ENCODE results near the gene DNHD1. TPM values are rescaled to one million over a fixed set of nuclear protein-coding genes. Genes with fewer than 3 reads are reported as not detected.

Gene DNHD1
- total RNA-seq, 1 experiment from 2014 or later: 10.6 TPM

DNA sequence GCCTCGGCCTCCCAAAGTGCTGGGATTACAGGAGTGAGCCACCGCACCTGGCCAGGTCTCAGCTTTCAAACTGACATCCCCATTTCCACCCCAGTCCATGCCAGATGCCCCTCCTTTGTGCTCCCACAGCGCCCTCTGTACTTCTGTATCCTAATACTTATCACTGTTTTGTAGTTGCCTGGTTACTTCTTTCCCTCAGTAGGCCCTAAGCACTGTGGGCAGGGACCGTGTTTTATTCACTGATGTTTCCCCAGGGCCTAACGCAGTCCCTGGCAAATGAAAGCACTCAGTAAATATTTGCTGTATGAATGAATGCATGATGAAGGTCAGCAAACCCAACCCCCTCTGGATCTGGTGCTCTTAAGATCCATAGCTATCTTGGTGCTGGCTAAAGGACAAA lies 21.1 kb upstream of the DNHD1 start:
- Histone ChIP-seq H3K27ac (ENCODE audit: low read length) (no peak overlapping the region), H3K36me3 (ENCODE audit: control insufficient read depth, insufficient read depth, low read length) (no peaks in the 10 kb centered on the region; the same call in 1 of the 2 replicates), H3K27me3 (ENCODE audit: control insufficient read depth, insufficient read depth, low read length) (no peaks in the 10 kb centered on the region), H3K4me3 (ENCODE audit: low read depth in 2 of 2, low read length in 2 of 2) (no peak overlapping the region), H3K9me3 (ENCODE audit: control insufficient read depth, insufficient read depth, low read depth, low read length) (no peaks in the 10 kb centered on the region), H3K4me1 (ENCODE audit: control insufficient read depth, insufficient read depth, low read length) (peaks cover 31% of the 10 kb centered on the region)
- no peak for ATAC-seq
- no TSS peak for BruUV-seq (replicated peaks)
- TF ChIP-seq, protein P1, sequence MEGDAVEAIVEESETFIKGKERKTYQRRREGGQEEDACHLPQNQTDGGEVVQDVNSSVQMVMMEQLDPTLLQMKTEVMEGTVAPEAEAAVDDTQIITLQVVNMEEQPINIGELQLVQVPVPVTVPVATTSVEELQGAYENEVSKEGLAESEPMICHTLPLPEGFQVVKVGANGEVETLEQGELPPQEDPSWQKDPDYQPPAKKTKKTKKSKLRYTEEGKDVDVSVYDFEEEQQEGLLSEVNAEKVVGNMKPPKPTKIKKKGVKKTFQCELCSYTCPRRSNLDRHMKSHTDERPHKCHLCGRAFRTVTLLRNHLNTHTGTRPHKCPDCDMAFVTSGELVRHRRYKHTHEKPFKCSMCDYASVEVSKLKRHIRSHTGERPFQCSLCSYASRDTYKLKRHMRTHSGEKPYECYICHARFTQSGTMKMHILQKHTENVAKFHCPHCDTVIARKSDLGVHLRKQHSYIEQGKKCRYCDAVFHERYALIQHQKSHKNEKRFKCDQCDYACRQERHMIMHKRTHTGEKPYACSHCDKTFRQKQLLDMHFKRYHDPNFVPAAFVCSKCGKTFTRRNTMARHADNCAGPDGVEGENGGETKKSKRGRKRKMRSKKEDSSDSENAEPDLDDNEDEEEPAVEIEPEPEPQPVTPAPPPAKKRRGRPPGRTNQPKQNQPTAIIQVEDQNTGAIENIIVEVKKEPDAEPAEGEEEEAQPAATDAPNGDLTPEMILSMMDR (IDR thresholded peaks at IDR 0.05): no peak; the same call in 1 of the 2 replicates
- TF ChIP-seq, protein P2, sequence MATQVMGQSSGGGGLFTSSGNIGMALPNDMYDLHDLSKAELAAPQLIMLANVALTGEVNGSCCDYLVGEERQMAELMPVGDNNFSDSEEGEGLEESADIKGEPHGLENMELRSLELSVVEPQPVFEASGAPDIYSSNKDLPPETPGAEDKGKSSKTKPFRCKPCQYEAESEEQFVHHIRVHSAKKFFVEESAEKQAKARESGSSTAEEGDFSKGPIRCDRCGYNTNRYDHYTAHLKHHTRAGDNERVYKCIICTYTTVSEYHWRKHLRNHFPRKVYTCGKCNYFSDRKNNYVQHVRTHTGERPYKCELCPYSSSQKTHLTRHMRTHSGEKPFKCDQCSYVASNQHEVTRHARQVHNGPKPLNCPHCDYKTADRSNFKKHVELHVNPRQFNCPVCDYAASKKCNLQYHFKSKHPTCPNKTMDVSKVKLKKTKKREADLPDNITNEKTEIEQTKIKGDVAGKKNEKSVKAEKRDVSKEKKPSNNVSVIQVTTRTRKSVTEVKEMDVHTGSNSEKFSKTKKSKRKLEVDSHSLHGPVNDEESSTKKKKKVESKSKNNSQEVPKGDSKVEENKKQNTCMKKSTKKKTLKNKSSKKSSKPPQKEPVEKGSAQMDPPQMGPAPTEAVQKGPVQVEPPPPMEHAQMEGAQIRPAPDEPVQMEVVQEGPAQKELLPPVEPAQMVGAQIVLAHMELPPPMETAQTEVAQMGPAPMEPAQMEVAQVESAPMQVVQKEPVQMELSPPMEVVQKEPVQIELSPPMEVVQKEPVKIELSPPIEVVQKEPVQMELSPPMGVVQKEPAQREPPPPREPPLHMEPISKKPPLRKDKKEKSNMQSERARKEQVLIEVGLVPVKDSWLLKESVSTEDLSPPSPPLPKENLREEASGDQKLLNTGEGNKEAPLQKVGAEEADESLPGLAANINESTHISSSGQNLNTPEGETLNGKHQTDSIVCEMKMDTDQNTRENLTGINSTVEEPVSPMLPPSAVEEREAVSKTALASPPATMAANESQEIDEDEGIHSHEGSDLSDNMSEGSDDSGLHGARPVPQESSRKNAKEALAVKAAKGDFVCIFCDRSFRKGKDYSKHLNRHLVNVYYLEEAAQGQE (IDR thresholded peaks at IDR 0.05; ENCODE audit: insufficient read depth in 1 of 2, low read depth in 2 of 2, low read length in 1 of 2): no peak
- no peak for TF ChIP-seq TCF7L2 (IDR thresholded peaks at IDR 0.05; ENCODE audit: low read depth, low read length)
- TF ChIP-seq POLR2AphosphoS5 (IDR thresholded peaks at IDR 0.05; ENCODE audit: low read depth, low read length): no peak
- TF ChIP-seq SIN3A (IDR thresholded peaks at IDR 0.05; ENCODE audit: borderline replicate concordance, insufficient read depth, low read depth, low read length): no peak
- intact Hi-C loops (cut with micrococcal nuclease; ENCODE audit: unreplicated experiment) (no loop called here), in situ Hi-C loops (cut with HindIII; ENCODE audit: low pct_unique_long_range_greater_than_20kb, low sequenced_read_pairs) (no loop called here)
- POLR2A ChIA-PET: interaction anchor here (0.6 to 1.1 kb wide), 4 partner anchors 13 to 363 kb away, joined by 3 to 15 read pairs (median 7); no protein-coding TSS in a partner anchor
- CTCF ChIA-PET: interaction anchor here (1.1 kb wide), 1 partner anchor 97 kb away, joined by 5 read pairs; no protein-coding TSS in a partner anchor
- DNase-seq (ENCODE audit: low read depth, low spot score): no peak

DNA sequence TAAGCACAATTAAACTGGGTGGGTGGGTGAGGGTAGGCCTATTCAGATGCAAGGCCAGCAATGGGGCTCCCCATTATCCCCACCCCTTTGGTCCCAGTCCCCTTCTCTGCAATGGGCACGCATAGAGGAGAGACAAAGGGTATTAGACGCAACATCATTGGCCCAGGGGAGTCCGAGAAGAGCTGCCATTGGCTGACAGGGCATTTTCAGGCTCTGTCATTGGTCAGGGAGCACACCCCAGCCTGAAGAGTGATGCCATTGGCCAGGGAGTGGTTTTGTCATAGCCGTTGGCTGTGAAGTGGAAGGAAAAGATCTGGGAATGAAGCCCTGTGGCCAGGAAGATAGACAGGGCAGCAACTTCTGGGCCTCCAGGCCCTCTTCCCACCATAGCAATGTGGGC lies 20.5 kb upstream of the DNHD1 start:
- in situ Hi-C loops (cut with HindIII; ENCODE audit: low pct_unique_long_range_greater_than_20kb, low sequenced_read_pairs): no loop called here
- BruUV-seq (replicated peaks): no TSS peak
- Histone ChIP-seq H3K9me3 (ENCODE audit: control insufficient read depth, insufficient read depth, low read depth, low read length) (no peaks in the 10 kb centered on the region), H3K4me3 (ENCODE audit: low read depth in 2 of 2, low read length in 2 of 2) (no peak overlapping the region), H3K27me3 (ENCODE audit: control insufficient read depth, insufficient read depth, low read length) (no peaks in the 10 kb centered on the region), H3K36me3 (ENCODE audit: control insufficient read depth, insufficient read depth, low read length) (no peaks in the 10 kb centered on the region; the same call in 1 of the 2 replicates), H3K27ac (ENCODE audit: low read length) (no peak overlapping the region), H3K4me1 (ENCODE audit: control insufficient read depth, insufficient read depth, low read length) (peaks cover 31% of the 10 kb centered on the region)
- intact Hi-C loops (cut with micrococcal nuclease; ENCODE audit: unreplicated experiment): no loop called here
- POLR2A ChIA-PET: interaction anchor here (0.6 to 1.1 kb wide), 3 partner anchors 12 to 96 kb away, joined by 3 to 15 read pairs (median 8); no protein-coding TSS in a partner anchor
- DNase-seq (ENCODE audit: low read depth, low spot score): no peak
- no peak for TF ChIP-seq SIN3A (IDR thresholded peaks at IDR 0.05; ENCODE audit: borderline replicate concordance, insufficient read depth, low read depth, low read length)
- TF ChIP-seq TCF7L2 (IDR thresholded peaks at IDR 0.05; ENCODE audit: low read depth, low read length): no peak
- TF ChIP-seq POLR2AphosphoS5 (IDR thresholded peaks at IDR 0.05; ENCODE audit: low read depth, low read length): no peak
- TF ChIP-seq, protein P1 (IDR thresholded peaks at IDR 0.05): no peak
- TF ChIP-seq, protein P2 (IDR thresholded peaks at IDR 0.05; ENCODE audit: insufficient read depth in 1 of 2, low read depth in 2 of 2, low read length in 1 of 2): no peak
- ATAC-seq: no peak
- CTCF ChIA-PET: interaction anchor here (1.1 kb wide), 1 partner anchor 97 kb away, joined by 5 read pairs; no protein-coding TSS in a partner anchor

Data from Panc1 (cell line).